ENCODE results near the gene SSRP1. TPM values are rescaled to one million over a fixed set of nuclear protein-coding genes. Genes with fewer than 3 reads are reported as not detected.

The SSRP1 gene
- total and polyA plus RNA-seq, 11 donors: 21.8 to 86.5 (median 41.6) TPM

- Histone ChIP-seq H3K4me1 (peaks cover 0 to 74% (median 63%) of the 10 kb centered on the region in 12 donors), H3K27ac (no peak overlapping the region), H3K27me3 (no peaks in the 10 kb centered on the region), H3K9me3 (no peaks in the 10 kb centered on the region), H3K36me3 (peaks cover 0 to 60% (median 25%) of the 10 kb centered on the region in 9 donors), H3K4me3 (no peak overlapping the region)
- intact Hi-C loops (cut with DNase I): no loop called here
- DNase-seq (no peak), ATAC-seq (no peak)
- TF ChIP-seq CTCF (IDR thresholded peaks at IDR 0.05): no peak
- no peak for TF ChIP-seq POLR2A (IDR thresholded peaks at IDR 0.05)
- WGBS, 4 donors: 61 to 67% (median 61%) methylated on average over 9 of the region's 9 CpGs
Observed at GRCh38 chr11:57306940-57307565, 28.6 kb downstream of the SSRP1 start.

GRCh38 chr11:57306161-57306876, 29.4 kb downstream of the SSRP1 start:
- H3K4me1 ChIP-seq: peaks cover 0 to 68% (median 55%) of the 10 kb centered on the region in 12 donors
- DNase-seq (no peak), ATAC-seq (no peak)
- WGBS, 4 donors: 89 to 92% (median 90%) methylated on average over 15 of the region's 15 CpGs
- no peaks in the 10 kb centered on the region for H3K27me3 ChIP-seq
- no peaks in the 10 kb centered on the region for H3K9me3 ChIP-seq
- no peak overlapping the region for H3K27ac ChIP-seq
- peaks cover 0 to 66% (median 32%) of the 10 kb centered on the region in 9 donors for H3K36me3 ChIP-seq
- no peak overlapping the region for H3K4me3 ChIP-seq
- intact Hi-C loops (cut with DNase I): no loop called here
- TF ChIP-seq CTCF (IDR thresholded peaks at IDR 0.05): no peak
- TF ChIP-seq POLR2A (IDR thresholded peaks at IDR 0.05): no peak

GRCh38 chr11:57305523-57305922, 30.2 kb downstream of the SSRP1 start:
- WGBS, 4 donors: 90 to 93% (median 92%) methylated on average over 8 of the region's 8 CpGs
- Histone ChIP-seq H3K9me3 (peaks cover 0 to 2% (median 0%) of the 10 kb centered on the region in 12 donors), H3K27me3 (no peaks in the 10 kb centered on the region), H3K4me1 (peaks cover 0 to 60% (median 47%) of the 10 kb centered on the region in 12 donors), H3K36me3 (peaks cover 0 to 74% (median 40%) of the 10 kb centered on the region in 9 donors), H3K27ac (no peak overlapping the region), H3K4me3 (no peak overlapping the region)
- no peak for ATAC-seq
- intact Hi-C loops (cut with DNase I): no loop called here
- TF ChIP-seq POLR2A (IDR thresholded peaks at IDR 0.05): no peak
- no peak for TF ChIP-seq CTCF (IDR thresholded peaks at IDR 0.05)
- no peak for DNase-seq

- ATAC-seq: peak in 1 of 4 donors; percentile 3
- DNase-seq: peak in 1 of 5 donors; percentile 20
- Histone ChIP-seq H3K9me3 (peaks cover 0 to 16% (median 10%) of the 10 kb centered on the region in 12 donors), H3K36me3 (peaks cover 6 to 80% (median 43%) of the 10 kb centered on the region in 9 donors), H3K4me1 (peaks cover 0 to 46% (median 33%) of the 10 kb centered on the region in 12 donors), H3K27ac (no peak overlapping the region), H3K4me3 (no peak overlapping the region), H3K27me3 (no peaks in the 10 kb centered on the region)
- intact Hi-C loops (cut with DNase I): no loop called here
- TF ChIP-seq CTCF (IDR thresholded peaks at IDR 0.05) (no peak), POLR2A (IDR thresholded peaks at IDR 0.05) (no peak)
- WGBS, 4 donors: 85 to 93% (median 90%) methylated on average over 8 of the region's 8 CpGs
Observed at GRCh38 chr11:57303990-57304579, 31.6 kb downstream of the SSRP1 start.

Data from heart left ventricle (tissue), 16 donors.